H1 (cell line): ENCODE results near the gene XKR7. TPM values are rescaled to one million over a fixed set of nuclear protein-coding genes. Genes with fewer than 3 reads are reported as not detected.

Source experiments
- CTCF ChIA-PET: fragments of 300-600 bp; sonication (Branson Sonifier 250); formaldehyde crosslinking; loops from one replicate; lab custom pipeline; 2021; ENCODE audit not compliant: partially characterized antibody; lab: Charles Lee
- POLR2A ChIA-PET: fragments of 300-600 bp; sonication (Branson Sonifier 250); formaldehyde crosslinking; loops from one replicate; lab custom pipeline; 2021; ENCODE audit warnings: inconsistent platforms; ENCODE audit not compliant: partially characterized antibody; lab: Charles Lee
- DNase-seq, 2 experiments: peaks; one replicate each; pipeline versions ENCODE4 v3.0.0 to v3.0.0-alpha.2; 2010 to 2022; ENCODE audit warnings: low spot score in 2 of 2, low read depth in 1 of 2, mixed read lengths in 1 of 2
- FAIRE-seq: peaks from 2 replicates; lab custom pipeline; 2011; peaks lifted over from hg19 to GRCh38; lab: Jason Lieb, UNC
- H2AFZ ChIP-seq: 2 replicates; pipeline ENCODE4 v1.8.1; 2012; ENCODE audit warnings: low read length, inconsistent platforms
- H2AK5ac ChIP-seq: 2 replicates; pipeline ENCODE4 v1.6.1; 2013; ENCODE audit warnings: low read depth, low read length
- H2BK120ac ChIP-seq: replicated peaks from 2 replicates; pipeline ENCODE3; 2013; ENCODE audit warnings: low read depth, low read length, inconsistent platforms
- H2BK12ac ChIP-seq: 2 replicates; pipeline ENCODE4 v1.6.1; 2013; ENCODE audit warnings: low read depth, low read length
- H2BK15ac ChIP-seq: 2 replicates; pipeline ENCODE4 v1.6.1; 2013; ENCODE audit warnings: low read length
- H2BK20ac ChIP-seq: 2 replicates; pipeline ENCODE4 v1.6.1; 2013; ENCODE audit warnings: low read length
- H2BK5ac ChIP-seq: 2 replicates; pipeline ENCODE4 v1.6.1; 2013; ENCODE audit warnings: low read depth, low read length
- H3K14ac ChIP-seq: 2 replicates; pipeline ENCODE4 v1.6.1; 2013; ENCODE audit warnings: inconsistent platforms; ENCODE audit not compliant: insufficient read length
- H3K18ac ChIP-seq: 2 replicates; pipeline ENCODE4 v1.6.1; 2013; ENCODE audit warnings: low read length; ENCODE audit errors: extremely low read depth
- H3K23ac ChIP-seq: 2 replicates; pipeline ENCODE4 v1.6.1; 2013; ENCODE audit warnings: inconsistent platforms; ENCODE audit not compliant: insufficient read length
- H3K23me2 ChIP-seq: 2 replicates; pipeline ENCODE4 v1.6.1; 2013; ENCODE audit warnings: low read depth, low read length
- H3K27ac ChIP-seq: 2 replicates; pipeline ENCODE4 v1.6.1; 2011; ENCODE audit warnings: low read depth, low read length, inconsistent platforms
- H3K27me3 ChIP-seq, 4 experiments: replicated peaks in 1 of 4; 1 replicate in 1 of 4; 2 replicates in 3 of 4; pipeline versions ENCODE4 v1.6.1 to v1.8.1; 2011 to 2013; ENCODE audit warnings: low read length in 3 of 4, mild to moderate bottlenecking in 3 of 4, inconsistent platforms in 2 of 4, mixed read lengths in 2 of 4, moderate library complexity in 1 of 4; ENCODE audit not compliant: control insufficient read depth in 3 of 4, insufficient read depth in 3 of 4; ENCODE audit errors: extremely low read depth in 1 of 4
- H3K36me3 ChIP-seq, 4 experiments: 2 replicates each; pipeline versions ENCODE4 v1.6.1 to v1.8.1; 2011 to 2013; ENCODE audit warnings: mild to moderate bottlenecking in 4 of 4, low read length in 3 of 4, moderate library complexity in 2 of 4, control low read depth in 1 of 4, inconsistent platforms in 1 of 4; ENCODE audit not compliant: insufficient read depth in 4 of 4, control insufficient read depth in 2 of 4
- H3K4ac ChIP-seq: replicated peaks from 2 replicates; pipeline ENCODE3; 2013; ENCODE audit warnings: low read length, low read depth, mixed read lengths, inconsistent platforms; ENCODE audit not compliant: insufficient read length
- H3K4me1 ChIP-seq, 4 experiments: replicated peaks in 1 of 4; 1 replicate in 1 of 4; 2 replicates in 3 of 4; pipeline versions ENCODE4 v1.6.1 to v1.8.1; 2011 to 2013; ENCODE audit warnings: low read length in 3 of 4, inconsistent platforms in 2 of 4, mixed read lengths in 1 of 4; ENCODE audit not compliant: insufficient read depth in 4 of 4, control insufficient read depth in 3 of 4
- H3K4me2 ChIP-seq, 2 experiments: 2 replicates each; pipeline versions ENCODE4 v1.6.1 to v1.8.1; 2011 to 2013; ENCODE audit warnings: low read depth in 2 of 2, low read length in 2 of 2, control low read depth in 1 of 2, inconsistent platforms in 1 of 2, mild to moderate bottlenecking in 1 of 2; ENCODE audit not compliant: insufficient read depth in 1 of 2
- H3K4me3 ChIP-seq, 4 experiments: fragments of 200-600, 300-600 bp in 1 of 4; sonication (generic), shearing (Covaris generic), sonication (Bioruptor Twin) in 1 of 4; 2 replicates each; pipeline versions ENCODE4 v1.5.1 to v1.8.1; 2011 to 2016; ENCODE audit warnings: low read length in 4 of 4, low read depth in 3 of 4, control low read depth in 2 of 4, inconsistent platforms in 2 of 4, mild to moderate bottlenecking in 2 of 4, mixed read lengths in 1 of 4, moderate library complexity in 1 of 4; ENCODE audit not compliant: insufficient read depth in 2 of 4; ENCODE audit errors: extremely low read depth in 1 of 4
- H3K56ac ChIP-seq: replicated peaks from 2 replicates; pipeline ENCODE3; 2013; ENCODE audit warnings: low read depth, mild to moderate bottlenecking, mixed read lengths, low read length, inconsistent platforms; ENCODE audit not compliant: insufficient read length
- H3K79me1 ChIP-seq: 2 replicates; pipeline ENCODE4 v1.6.1; 2013; ENCODE audit warnings: low read depth, low read length, control low read depth
- H3K79me2 ChIP-seq, 2 experiments: 2 replicates each; pipeline versions ENCODE4 v1.6.1 to v1.8.1; 2012 to 2013; ENCODE audit warnings: low read length in 2 of 2, mild to moderate bottlenecking in 2 of 2, inconsistent platforms in 1 of 2; ENCODE audit not compliant: insufficient read depth in 2 of 2, control insufficient read depth in 1 of 2
- H3K9ac ChIP-seq, 4 experiments: replicated peaks in 1 of 4; 1 replicate in 1 of 4; 2 replicates in 3 of 4; pipeline versions ENCODE4 v1.6.1 to v1.8.1; 2011 to 2013; ENCODE audit warnings: low read depth in 3 of 4, low read length in 3 of 4, control low read depth in 2 of 4, mild to moderate bottlenecking in 2 of 4, moderate library complexity in 2 of 4, inconsistent platforms in 1 of 4; ENCODE audit errors: extremely low read depth in 1 of 4
- H3K9me3 ChIP-seq, 2 experiments: 2 replicates each; pipeline versions ENCODE4 v1.6.1 to v1.8.1; 2012 to 2013; ENCODE audit warnings: mild to moderate bottlenecking in 2 of 2, moderate library complexity in 2 of 2, control low read depth in 1 of 2, inconsistent platforms in 1 of 2, low read depth in 1 of 2, low read length in 1 of 2, mixed read lengths in 1 of 2; ENCODE audit not compliant: insufficient read depth in 2 of 2
- H4K20me1 ChIP-seq, 2 experiments: replicated peaks in 1 of 2; 2 replicates each; pipeline versions ENCODE3 to v1.8.1; 2011 to 2013; ENCODE audit warnings: inconsistent platforms in 2 of 2, low read length in 2 of 2, mild to moderate bottlenecking in 1 of 2; ENCODE audit not compliant: insufficient read depth in 2 of 2, control insufficient read depth in 1 of 2
- H4K5ac ChIP-seq: 2 replicates; pipeline ENCODE4 v1.6.1; 2013; ENCODE audit warnings: low read length, low read depth, mixed read lengths, inconsistent platforms; ENCODE audit not compliant: insufficient read length
- H4K8ac ChIP-seq: 2 replicates; pipeline ENCODE4 v1.8.0; 2013; ENCODE audit warnings: mild to moderate bottlenecking, moderate library complexity, low read length, inconsistent platforms; ENCODE audit not compliant: insufficient read depth; ENCODE audit errors: extremely low read depth
- H4K91ac ChIP-seq: replicated peaks from 2 replicates; pipeline ENCODE3; 2013; ENCODE audit warnings: low read length, mixed read lengths, inconsistent platforms; ENCODE audit not compliant: insufficient read length
- PHF8 ChIP-seq: fragments of 200-600 bp; sonication (generic); conservative IDR thresholded peaks from 2 replicates; pipeline ENCODE4 v1.7.1; 2012; ENCODE audit warnings: low read depth, mild to moderate bottlenecking, inconsistent platforms, low read length, moderate library complexity
- SIX5 ChIP-seq: IDR thresholded peaks from 2 replicates; pipeline ENCODE4 v1.6.1; 2011; ENCODE audit warnings: mild to moderate bottlenecking, low read depth, low read length
- TAF1 ChIP-seq: IDR thresholded peaks from 2 replicates; pipeline ENCODE4 v1.6.1; 2011; ENCODE audit warnings: mild to moderate bottlenecking, low read depth, low read length
- WGBS, 2 experiments: shearing (Covaris generic) in 1 of 2; methylation state at CpG; one replicate each; pipeline versions ENCODE4 v1.1.6 to v1.1.7; 2013 to 2015; ENCODE audit warnings: low lambda C conversion rate in 2 of 2, mixed read lengths in 2 of 2, inconsistent platforms in 1 of 2, low coverage in 1 of 2, missing lambda C conversion rate in 1 of 2; ENCODE audit not compliant: insufficient replicate concordance in 2 of 2, insufficient coverage in 1 of 2, insufficient read length in 1 of 2; ENCODE audit errors: extremely low coverage in 1 of 2, missing lambda C conversion rate in 1 of 2; 5-methylcytosine and 5-hydroxymethylcytosine counted together
- polyA plus RNA-seq, 7 experiments: library from polyadenylated mRNA; depleted of rRNA in 3 of 7; stranded (reverse) in 5 of 7; unstranded in 2 of 7; fragments of >200 nt in 5 of 7; fragments of 200-250 nt in 2 of 7; gene quantifications; 1 replicate in 5 of 7; 2 replicates in 1 of 7; 4 replicates in 1 of 7; pipeline versions ENCODE4 v1.2.1 to v1.2.3, GENCODE V29; 2011 to 2013; ENCODE audit warnings: missing spikeins in 2 of 7, mixed read lengths in 2 of 7
- total RNA-seq: library from RNA; stranded (reverse); fragmentation: NEBNext Ultra II Directional; extraction: Animal tissue kit (Norgen Biotek cat#: 25700); gene quantifications from 2 replicates; pipeline ENCODE4 v1.2.1, GENCODE V29; 2021
- TF ChIP-seq, protein P1 (sequence below): IDR thresholded peaks from 2 replicates; pipeline ENCODE4 v1.6.1; 2012; ENCODE audit warnings: inconsistent platforms
- TF ChIP-seq, protein P2 (sequence below), 3 experiments: IDR thresholded peaks; 1 replicate in 2 of 3; 2 replicates in 1 of 3; pipeline versions ENCODE4 v1.5.1 to v1.6.1; 2011; ENCODE audit warnings: low read length in 3 of 3, mild to moderate bottlenecking in 3 of 3, inconsistent platforms in 2 of 3, low read depth in 1 of 3, moderate library complexity in 1 of 3; ENCODE audit not compliant: insufficient read depth in 1 of 3; ENCODE audit errors: control extremely low read depth in 1 of 3

XKR7 gene
- total and polyA plus RNA-seq, 2 of the 8 experiments (the other 6 are each of a cell fraction or from before 2014, with no cell fraction given): 1.8 to 2.4 TPM

GRCh38 chr20:31969991-31970390, 2.0 kb downstream of the XKR7 start:
- FAIRE-seq (no peak), DNase-seq (no peak)
- H3K18ac ChIP-seq: no peak overlapping the region
- peaks cover 3 to 5% of the 10 kb centered on the region in 2 experiments for H4K20me1 ChIP-seq
- peaks cover 0 to 18% (median 13%) of the 10 kb centered on the region in 4 experiments; a peak in 6 of 7 replicates for H3K4me1 ChIP-seq
- H3K27ac ChIP-seq: no peak overlapping the region
- H3K9me3 ChIP-seq: no peaks in the 10 kb centered on the region
- H3K79me2 ChIP-seq: no peaks in the 10 kb centered on the region
- H2BK5ac ChIP-seq: no peak overlapping the region
- 78% methylated on average over 5 of the region's 5 CpGs; no CpG with 5 or more reads in 1 of the 2 experiments for whole genome bisulfite sequencing, 2 experiments
- H3K36me3 ChIP-seq: no peaks in the 10 kb centered on the region
- H3K23ac ChIP-seq: no peak overlapping the region
- H3K4ac ChIP-seq: no peak overlapping the region
- no peak overlapping the region for H2BK120ac ChIP-seq
- ChIA-PET POLR2A (interaction anchor here (1.4 to 1.8 kb wide), 2 partner anchors 18 to 61 kb away, joined by 3 to 8 read pairs; partner anchors contain the start of gene PDRG1), CTCF (interaction anchor here (1.0 to 2.7 kb wide), 11 partner anchors 18 to 123 kb away, joined by 3 to 13 read pairs (median 5); partner anchors contain the start of gene PDRG1)
- H3K4me2 ChIP-seq: no peak overlapping the region
- H2AK5ac ChIP-seq: no peak overlapping the region
- no peak overlapping the region for H4K8ac ChIP-seq
- no peak overlapping the region for H2BK12ac ChIP-seq
- H4K5ac ChIP-seq: no peak overlapping the region
- no peak overlapping the region for H3K56ac ChIP-seq
- no peak overlapping the region for H2BK15ac ChIP-seq
- peaks cover 0 to 8% (median 2%) of the 10 kb centered on the region in 4 experiments; a peak in 5 of 7 replicates for H3K27me3 ChIP-seq
- H2AFZ ChIP-seq: no peak overlapping the region
- no peak overlapping the region for H4K91ac ChIP-seq
- no peak overlapping the region for H3K9ac ChIP-seq
- peaks cover 3% of the 10 kb centered on the region; the same call in 1 of the 2 replicates for H3K23me2 ChIP-seq
- no peak overlapping the region for H3K14ac ChIP-seq
- TF ChIP-seq, protein P1, sequence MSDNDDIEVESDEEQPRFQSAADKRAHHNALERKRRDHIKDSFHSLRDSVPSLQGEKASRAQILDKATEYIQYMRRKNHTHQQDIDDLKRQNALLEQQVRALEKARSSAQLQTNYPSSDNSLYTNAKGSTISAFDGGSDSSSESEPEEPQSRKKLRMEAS: no peak
- TF ChIP-seq, protein P2, sequence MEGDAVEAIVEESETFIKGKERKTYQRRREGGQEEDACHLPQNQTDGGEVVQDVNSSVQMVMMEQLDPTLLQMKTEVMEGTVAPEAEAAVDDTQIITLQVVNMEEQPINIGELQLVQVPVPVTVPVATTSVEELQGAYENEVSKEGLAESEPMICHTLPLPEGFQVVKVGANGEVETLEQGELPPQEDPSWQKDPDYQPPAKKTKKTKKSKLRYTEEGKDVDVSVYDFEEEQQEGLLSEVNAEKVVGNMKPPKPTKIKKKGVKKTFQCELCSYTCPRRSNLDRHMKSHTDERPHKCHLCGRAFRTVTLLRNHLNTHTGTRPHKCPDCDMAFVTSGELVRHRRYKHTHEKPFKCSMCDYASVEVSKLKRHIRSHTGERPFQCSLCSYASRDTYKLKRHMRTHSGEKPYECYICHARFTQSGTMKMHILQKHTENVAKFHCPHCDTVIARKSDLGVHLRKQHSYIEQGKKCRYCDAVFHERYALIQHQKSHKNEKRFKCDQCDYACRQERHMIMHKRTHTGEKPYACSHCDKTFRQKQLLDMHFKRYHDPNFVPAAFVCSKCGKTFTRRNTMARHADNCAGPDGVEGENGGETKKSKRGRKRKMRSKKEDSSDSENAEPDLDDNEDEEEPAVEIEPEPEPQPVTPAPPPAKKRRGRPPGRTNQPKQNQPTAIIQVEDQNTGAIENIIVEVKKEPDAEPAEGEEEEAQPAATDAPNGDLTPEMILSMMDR (IDR thresholded peaks at IDR 0.05; ENCODE audit: control extremely low read depth in 1 of 3, insufficient read depth in 1 of 3, low read depth in 1 of 3, low read length in 3 of 3): no peak
- TF ChIP-seq SIX5 (no peak), PHF8 (no peak), TAF1 (no peak)
- H2BK20ac ChIP-seq: no peak overlapping the region
- H3K4me3 ChIP-seq: no peak overlapping the region
- H3K79me1 ChIP-seq: no peaks in the 10 kb centered on the region
